HG02943 (cell line): ENCODE data around the gene RASGRP2.

Source experiments
- ATAC-seq: cut with Tn5 transposase; IDR thresholded peaks from one replicate; pipeline ENCODE4 v1.9.1; 2021; ENCODE audit warnings: mild to moderate bottlenecking, low read depth, moderate library complexity; ENCODE audit not compliant: unreplicated experiment

RASGRP2 gene

DNA sequence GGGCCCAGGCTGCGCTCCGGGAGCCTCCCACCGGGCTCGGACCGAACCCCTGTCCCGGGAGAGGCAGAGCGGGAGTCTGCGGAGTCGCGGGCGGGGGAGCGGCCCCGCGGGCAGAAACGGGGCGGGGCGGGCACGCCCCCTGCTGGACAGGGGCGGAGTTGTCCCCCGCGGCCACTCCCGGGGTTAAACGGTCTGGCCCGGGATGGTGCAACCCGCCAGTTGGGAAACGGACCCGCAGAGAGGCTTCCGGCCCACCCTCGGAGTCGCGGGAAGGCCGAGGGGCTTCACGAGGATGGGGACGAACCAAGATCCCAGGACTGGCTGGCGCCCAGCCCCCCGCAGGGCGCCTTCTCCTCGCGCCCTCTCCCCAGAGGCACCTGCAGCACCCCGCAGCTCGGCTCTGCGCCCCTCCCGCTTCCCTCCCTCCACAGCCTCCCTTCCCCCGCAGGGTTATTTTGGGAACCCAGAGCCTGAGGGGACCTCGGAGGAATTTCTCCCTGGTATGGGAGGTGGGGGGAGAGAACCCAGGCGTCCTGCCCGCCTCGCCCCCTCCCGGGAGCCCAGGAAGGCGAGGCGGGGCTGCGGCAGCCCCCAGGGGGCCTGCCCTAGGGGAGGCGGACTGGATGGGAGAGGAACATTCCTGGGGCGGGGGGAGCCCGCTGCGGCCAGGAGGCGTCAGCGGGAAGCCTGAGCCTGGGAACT is 902 bp downstream of the RASGRP2 start:
- no peak for ATAC-seq

DNA sequence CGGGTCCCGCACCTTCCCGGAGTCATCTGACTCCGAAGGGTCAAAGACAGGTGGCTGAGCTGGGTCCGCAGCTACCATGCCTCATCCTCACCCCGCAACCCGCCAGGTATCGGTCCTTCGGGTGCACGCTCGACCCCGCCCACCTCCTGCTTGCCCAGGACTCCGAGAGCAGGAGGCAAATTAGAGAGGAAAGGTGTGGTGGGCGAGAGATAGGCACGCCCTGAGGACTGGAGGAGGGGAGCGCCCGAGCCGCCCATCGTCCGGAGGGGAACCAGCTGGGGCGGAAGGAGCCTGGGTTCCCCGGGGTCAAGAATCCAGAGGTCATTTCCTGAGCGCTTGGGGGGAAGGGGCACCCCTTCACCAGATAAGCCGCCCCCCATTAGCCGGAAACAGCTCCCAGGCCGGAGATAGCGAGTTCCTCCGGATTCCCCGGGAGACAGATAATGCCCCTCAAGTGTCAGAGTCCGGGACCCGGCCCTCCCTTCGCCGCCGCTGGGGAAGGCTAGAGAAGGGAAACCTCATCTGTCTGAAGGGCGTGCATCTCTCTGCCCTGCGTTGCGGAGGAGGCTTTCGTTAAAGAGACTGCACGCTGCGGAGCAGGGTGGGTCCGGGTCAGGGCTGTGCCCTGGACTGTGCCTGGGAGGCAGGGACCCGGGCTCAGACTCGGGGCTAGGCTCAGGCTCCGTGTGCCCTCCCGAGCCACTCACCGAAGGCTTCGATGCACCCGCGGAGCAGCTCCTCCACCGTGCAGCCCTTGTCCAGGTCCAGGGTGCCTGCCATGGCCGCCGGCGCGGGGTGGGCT is 1.7 kb downstream of the RASGRP2 start:
- no peak for ATAC-seq

DNA sequence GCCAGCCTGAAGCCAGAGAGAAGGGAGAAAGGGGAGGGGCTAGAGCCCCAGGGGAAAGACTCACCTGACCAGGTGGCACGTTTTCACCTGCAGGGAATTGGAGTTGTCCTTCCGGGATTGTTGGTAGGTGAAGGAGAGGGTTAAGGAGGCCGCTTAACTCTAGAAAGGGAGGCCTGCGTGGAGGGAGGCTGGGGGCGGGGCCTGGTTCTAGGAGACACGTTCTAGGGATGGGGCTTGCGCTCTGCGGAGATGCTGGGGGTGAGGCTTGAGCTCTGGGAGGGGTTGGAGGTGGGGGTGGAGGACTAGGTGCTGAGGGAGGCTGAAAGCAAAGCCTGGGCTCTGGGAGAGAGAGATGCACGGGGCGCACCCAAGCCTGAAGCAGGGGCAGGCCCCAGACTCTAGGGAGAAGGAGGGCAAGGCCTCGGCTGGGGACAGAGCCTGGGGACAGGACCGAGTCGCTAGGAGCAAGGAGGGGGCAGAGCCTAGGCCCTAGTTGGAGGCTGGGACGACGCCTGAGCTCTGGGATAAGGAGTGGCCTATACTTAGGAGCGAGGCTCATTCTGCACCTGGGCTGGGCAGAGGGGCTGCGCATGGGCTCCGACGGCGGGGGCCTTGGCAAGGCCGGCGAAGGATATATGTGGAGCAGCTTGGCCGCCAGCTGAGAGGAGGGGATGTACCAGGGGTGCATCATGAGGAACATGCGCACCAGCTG is 2.4 kb downstream of the RASGRP2 start:
- no peak for ATAC-seq

DNA sequence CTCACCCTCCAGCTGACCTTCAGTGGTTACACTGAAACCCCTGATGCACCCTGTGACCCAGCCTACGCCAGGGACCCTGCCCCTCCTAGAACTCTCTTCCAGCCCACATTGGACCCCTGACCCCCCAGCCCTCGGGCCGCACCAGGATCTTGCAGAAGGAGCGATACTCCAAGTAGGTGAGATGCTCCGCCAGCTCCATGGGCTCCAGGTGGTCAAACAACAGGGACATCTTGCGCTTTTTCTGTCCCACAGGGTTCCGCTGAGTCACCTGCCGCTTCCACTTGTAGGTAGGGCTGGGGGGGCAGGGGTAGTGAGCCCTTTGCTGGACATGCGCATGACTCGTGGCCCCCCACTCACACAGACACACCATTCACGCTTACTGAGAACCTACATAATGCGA is 4.1 kb downstream of the RASGRP2 start:
- no peak for ATAC-seq

DNA sequence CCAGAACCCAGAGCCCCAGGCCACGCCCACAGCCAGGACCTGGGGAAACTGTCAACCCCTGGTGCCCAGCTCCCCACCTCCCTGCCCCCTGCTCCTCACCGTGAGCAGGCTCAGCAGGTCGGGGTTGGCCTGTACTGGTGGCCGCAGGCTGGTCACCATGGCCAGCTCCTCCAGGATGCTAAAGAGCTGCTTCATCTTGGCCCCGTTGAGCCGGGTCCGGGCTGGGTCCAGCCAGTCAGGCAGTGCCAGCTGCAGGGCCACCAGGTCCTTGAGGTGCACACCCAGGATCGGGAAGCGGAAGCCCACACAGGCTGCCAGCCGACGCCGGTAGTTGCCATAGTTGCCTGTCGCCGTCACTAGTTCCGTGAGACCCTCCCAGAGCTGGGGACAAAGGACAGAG is 7.3 kb downstream of the RASGRP2 start:
- no peak for ATAC-seq

DNA sequence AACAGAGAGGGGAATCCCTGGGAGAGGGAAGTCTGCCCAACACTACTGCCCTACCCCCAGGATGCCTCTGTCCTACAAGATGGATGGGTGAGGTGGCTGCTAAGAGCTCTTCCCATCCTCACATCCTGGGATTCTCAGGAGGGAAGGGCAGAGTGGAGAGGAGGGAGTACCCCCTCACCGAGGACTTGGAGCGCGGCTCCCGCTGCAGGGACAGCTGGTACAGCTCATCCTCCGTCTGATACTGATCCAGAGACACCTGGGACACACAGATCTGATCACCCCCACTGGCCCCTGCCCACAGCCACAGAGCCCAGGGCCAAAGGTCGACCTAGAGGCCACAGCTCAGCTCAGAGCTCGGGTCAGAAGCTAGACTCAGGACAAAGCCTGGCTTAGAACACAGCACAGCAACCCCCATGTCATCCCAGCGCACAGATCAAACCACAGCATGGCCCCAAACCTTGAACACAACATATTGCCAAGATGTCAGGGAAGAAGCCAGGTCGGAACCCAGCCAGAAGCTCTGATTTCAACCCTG is 8.2 kb downstream of the RASGRP2 start:
- ATAC-seq, result no peak

DNA sequence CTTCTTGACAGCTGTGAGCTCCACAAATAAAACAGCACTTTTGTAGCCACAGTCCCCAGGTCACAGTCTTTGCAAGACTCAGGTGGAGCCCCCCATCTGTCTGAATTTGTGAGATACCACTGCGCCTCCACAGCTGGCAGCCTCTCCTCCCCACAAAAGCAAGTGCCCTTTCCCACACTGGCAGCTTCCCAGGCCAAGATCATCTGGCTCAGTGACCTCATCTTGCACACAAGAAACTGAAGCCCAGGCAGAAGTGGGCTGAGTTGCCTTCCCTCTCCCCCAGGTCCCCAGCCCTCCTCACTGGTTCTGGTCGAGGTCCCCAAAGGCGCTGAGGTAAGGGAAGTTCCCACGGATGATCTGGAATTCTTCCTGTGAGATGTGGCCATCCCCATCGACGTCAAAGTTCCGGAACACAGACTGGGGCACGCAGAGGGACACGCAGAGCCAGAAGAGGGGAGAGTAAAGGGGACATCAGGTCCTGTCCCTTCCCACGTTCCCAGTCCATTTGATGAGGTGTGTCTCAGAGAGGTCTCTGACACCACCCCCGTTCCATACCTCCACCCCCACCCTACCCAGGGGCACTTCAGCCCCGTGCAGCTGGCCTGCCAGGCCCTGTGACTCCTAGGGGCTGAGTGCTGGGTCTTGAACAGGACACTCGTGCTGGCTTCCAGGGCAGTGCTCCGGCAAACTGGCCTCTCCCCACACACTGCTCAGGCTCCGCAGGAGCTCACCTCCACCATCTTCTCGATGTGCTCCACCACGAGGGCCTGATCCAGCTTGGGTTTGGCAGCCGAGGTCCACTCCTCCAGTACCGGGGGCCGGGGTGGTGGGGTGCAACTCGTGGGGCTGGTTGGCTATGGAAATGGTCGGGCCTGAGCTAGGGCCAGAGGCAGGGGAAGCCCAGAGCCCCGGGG is 8.9 kb downstream of the RASGRP2 start:
- no peak for ATAC-seq

DNA sequence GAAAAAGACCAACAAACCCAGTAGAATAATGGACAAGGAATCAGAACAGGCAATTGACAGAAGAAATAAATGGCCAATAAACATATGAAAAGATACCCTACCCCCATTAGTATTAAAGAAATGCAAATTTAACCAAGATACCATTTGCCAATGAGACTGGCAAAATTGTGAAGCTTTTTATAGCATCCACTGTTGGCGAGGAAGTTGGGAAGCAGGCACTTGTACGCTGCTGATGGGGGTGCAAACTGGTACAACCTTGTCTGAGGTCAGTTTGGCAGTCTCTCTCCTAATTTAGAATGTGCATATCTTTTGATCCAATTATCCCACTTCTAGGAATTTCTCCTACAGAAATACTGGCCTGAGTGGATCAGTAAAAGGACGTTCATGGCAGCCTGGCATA is 12.3 kb downstream of the RASGRP2 start:
- ATAC-seq, result no peak

DNA sequence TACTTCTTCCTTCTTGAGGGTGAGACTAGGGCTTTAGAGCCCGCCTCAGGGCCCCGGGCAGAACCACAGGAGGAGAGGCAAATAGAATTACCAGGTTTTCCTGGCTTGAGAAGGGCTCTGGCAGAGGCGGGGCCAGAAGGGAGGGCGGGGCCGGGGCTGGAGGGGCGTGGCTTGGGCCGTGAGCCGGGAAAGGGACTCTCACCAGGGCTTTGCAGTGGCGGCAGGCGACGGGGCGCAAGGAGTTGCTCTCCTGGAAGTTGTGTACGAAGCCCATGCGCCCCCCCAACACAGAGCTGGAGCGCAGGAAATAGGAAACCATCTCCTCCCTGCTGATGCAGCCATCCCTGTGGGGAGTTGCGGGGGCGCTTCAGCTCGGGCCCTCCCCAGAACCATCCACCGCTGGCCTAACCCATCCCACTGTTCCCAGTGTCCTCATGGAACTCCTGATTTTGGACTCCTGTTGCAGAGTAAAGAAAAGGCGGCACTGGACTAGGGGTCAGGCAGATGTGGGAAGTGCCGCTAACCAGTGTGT is 14.0 kb downstream of the RASGRP2 start:
- ATAC-seq, result no peak

DNA sequence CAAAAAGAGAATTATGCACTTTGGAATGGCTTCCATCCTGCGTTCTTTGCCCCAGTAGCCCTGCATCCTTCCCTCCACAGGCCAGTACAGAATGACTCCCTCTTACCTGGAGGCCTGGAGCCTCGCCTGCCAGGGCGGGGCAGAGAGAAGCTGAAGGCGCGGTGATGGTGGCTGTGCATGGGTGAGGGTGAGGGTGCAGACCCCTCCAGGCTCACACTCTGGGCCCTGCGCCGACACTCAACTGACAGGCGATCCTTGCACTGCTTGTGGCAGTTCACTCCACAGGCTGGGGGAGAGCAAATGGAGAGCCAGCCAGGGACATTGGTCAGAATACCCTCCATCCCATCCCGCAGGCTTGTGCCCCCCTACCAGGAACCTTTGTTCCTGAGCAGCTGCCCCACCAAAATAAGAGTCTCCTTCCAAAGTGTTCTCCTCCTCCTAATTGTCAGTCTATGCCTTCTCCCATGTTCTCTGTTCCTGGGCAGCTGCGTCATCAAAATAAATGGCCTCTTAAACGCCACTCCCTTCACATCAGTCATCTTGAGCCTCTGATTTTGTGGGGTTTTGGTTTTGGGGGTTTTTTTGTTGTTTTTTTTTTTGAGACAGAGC is 15.1 kb downstream of the RASGRP2 start:
- ATAC-seq, result no peak

DNA sequence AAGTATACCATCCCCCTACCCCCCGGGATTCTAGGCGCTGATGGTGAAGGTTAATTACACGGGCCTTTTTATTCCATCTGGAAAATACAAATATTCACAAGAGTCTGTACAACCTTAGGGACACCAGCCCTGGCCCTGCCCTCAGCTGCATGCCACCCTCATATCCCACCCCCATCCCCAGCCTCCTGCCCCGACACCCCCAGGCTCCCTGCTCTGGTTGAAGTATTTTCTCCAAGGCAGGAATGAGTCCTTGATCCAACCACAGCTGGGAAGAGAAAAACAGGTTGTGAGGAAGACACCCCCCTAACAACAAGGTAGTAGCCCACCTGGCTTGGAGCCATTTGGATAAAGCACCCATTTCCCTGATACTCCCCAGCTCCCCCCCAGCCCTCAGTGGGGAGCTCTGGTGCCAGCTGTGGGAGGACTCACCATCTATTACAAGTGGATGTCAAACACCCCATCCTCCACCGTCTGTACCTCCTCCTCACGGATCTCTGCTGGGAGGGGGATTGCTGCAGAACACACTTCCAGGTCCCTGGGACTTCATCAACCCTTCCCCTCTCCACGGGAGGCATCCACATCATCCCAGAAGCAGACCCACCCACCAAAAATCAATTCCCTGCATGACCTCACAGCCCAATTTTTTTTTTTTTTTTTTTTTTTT is 16.9 kb downstream of the RASGRP2 start:
- ATAC-seq, result no peak

DNA sequence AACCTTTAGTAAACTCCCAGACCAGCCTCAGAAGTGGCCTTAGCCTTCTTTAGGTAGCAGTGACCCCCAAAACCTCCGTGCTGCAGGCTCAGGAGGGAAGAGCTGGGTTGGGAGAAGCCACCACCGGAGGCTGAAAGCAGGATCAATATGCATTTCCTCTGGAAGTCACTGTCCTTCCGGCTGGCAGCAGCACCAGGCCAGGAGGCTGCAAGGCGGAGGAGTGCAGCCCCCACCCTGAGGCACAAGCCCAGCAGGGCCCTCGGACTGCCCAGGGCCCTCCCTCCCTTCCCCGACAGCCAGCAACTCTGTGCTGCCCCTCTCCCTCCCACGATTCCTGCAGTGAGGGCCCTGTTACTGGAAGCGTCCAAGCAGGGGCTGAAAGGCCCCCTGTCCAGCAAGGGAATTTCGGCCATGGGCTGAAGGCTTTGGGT is 17.7 kb downstream of the RASGRP2 start:
- ATAC-seq, result no peak

DNA sequence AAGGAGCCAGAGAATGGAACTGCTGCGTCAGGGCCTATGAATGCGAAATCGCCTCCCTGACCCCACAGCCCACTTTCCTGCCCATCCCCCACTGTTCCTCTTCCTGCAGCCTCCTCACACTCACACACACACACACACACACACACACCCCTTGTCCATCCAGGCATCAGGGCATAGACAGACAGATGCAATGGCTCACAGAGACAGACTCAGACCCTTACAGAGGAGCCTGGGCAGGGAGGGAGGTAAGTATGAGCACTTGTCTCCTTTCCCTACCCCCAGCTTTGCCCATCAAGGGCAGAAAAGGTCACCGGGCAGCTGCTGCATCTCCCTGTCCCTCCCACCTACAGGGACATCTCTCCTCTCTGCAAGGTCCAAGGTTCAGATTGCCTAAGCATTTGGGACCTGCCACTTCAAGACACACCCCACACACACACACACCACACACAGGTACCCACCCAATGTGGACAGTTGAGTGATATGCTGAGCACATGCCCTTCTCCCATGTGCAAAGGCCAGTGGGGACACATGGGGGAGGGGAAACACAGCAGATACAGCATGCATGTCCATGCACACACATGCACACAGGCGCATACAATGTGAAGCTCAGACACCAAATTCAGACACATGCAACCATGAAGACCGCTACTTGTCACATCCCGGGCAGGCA is 18.9 kb downstream of the RASGRP2 start:
- no peak for ATAC-seq

DNA sequence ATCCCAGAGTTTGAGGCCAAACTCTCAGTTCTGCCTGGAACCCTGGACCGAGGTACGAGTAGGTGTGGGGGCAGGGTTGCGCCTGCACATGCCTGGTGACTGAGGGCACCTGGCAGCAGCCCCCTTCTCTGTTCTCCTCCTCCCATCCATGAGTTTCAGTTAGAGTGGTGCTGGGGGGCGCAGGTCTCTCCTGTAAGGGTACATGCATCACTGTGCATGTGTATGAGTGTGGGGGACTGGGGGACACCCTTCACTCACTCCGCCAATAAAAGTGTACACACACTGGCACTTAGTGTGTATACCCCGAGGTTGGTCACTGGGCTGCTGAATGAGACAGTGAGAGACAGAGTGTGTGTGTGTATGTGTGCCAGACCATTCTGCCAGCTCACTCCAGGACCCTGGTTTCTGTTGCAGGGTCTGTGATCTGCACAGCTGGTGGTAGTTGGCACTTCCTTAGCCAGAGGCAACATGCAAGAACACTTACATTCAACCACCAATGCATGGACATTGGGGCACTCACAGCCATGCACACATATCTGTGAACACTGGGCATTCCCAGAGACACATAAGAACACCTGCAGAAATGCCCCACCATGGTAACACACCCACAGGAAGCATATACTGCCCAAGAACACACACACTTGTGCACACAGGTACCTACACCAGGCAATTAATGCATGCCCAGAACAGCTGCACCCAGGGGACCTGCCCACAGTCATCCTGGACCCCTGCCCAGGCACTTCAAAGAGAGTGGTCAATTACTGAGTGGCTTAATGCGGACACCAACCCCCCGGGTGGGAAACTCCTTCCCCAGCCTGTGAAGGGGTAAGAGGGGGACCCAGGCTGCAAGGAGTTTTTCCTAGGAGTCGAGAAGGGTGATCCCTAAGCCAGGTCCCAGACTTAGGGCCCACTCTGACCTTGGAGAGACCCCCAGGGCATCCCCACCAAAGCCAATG is 19.8 kb downstream of the RASGRP2 start:
- no peak for ATAC-seq

DNA sequence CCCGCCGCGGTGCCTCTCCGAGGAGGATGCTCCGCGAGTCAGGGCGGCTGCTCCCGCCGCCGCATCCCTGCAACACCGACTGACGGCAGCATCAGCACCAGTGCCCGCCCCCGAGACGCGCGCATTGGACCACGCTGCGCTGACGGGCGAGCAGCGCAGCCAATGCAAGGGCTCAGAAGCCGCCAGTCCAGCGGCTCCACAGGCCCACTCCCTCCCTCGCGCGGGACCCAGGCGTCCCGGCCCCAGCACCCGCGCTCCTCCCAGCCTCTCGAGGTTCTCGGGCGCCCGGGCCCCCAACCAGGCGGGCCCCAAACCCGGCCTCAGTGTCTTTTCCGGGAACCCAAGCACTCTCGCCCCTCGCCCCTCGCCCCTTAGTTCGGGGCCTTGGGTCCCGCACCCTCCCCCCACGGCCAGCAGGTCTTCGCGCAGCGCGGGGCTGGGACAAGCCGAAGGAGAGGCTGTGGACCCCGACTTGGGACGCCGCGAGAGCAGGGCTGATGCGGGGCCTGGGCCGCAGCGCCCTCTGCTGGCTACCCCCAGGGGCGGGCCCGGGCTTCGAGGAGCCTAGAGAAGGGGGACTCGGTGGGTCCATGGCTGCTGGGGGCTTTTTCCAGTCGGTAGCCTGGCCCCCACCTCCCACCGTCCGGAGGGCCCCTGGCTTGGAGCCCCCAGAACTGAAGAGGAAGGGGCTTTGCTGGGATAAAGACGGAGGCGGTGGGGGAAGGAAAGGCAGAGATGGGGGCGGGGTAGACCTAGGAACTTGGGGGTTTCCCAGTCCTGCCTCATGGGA is 20.6 kb downstream of the RASGRP2 start, which contains the start of gene NRXN2:
TSS of gene NRXN2 (minus strand) at position 81 of the 790 bp plus-strand sequence. CDS start 9,498 bp downstream, outside the sequence.
- no peak for ATAC-seq
